IMR-90 (cell line): Measurements from ENCODE around the gene MARK4. TPM values are rescaled to one million over a fixed set of nuclear protein-coding genes. Genes with fewer than 3 reads are reported as not detected.

Experiments
- ATAC-seq: fragments of 200-7000 bp; cut with Tn5 transposase; 2 replicates; pipeline ENCODE4 v1.9.1; 2020; ENCODE audit warnings: low read depth, mild to moderate bottlenecking, moderate library complexity
- BruUV-seq: library from RNA; stranded (reverse); fragments of 400-500 nt; replicated peaks from 2 replicates; lab custom pipeline; 2021; lab: Mats Ljungman, UMichigan
- CTCF ChIA-PET: fragments of 300-600 bp; formaldehyde crosslinking; extraction: SDS; loops from one replicate; lab custom pipeline; 2021; ENCODE audit warnings: antibody characterized with exemption; lab: Yijun Ruan, JAX
- POLR2A ChIA-PET: fragments of 300-600 bp; sonication (Branson Sonifier 250); formaldehyde crosslinking; loops from one replicate; lab custom pipeline; 2022; ENCODE audit warnings: antibody characterized with exemption; ENCODE audit not compliant: unreplicated experiment; lab: Charles Lee
- DNase-seq: peaks from one replicate; pipeline ENCODE4 v3.0.0; 2013
- H2AFZ ChIP-seq: replicated peaks from 2 replicates; pipeline ENCODE3; 2013; ENCODE audit warnings: low read length, mild to moderate bottlenecking; ENCODE audit not compliant: poor library complexity
- H2AK5ac ChIP-seq: 2 replicates; pipeline ENCODE4 v1.6.1; 2013; ENCODE audit warnings: low read depth, low read length, inconsistent platforms
- H2AK9ac ChIP-seq: replicated peaks from 2 replicates; pipeline ENCODE3; 2013; ENCODE audit warnings: mild to moderate bottlenecking, low read depth, low read length, moderate library complexity; ENCODE audit not compliant: poor library complexity
- H2BK120ac ChIP-seq: 2 replicates; pipeline ENCODE4 v1.6.1; 2013; ENCODE audit warnings: low read depth, low read length, inconsistent platforms
- H2BK15ac ChIP-seq: 3 replicates; pipeline ENCODE4 v1.6.1; 2013; ENCODE audit warnings: low read depth, low read length, inconsistent platforms
- H2BK20ac ChIP-seq: 2 replicates; pipeline ENCODE4 v1.6.1; 2013; ENCODE audit warnings: low read depth, mild to moderate bottlenecking, inconsistent platforms, low read length, moderate library complexity
- H2BK5ac ChIP-seq: 2 replicates; pipeline ENCODE4 v1.6.1; 2013; ENCODE audit warnings: mild to moderate bottlenecking, low read depth, low read length, inconsistent platforms; ENCODE audit not compliant: poor library complexity, severe bottlenecking
- H3K14ac ChIP-seq: replicated peaks from 2 replicates; pipeline ENCODE4 v1.6.1; 2013; ENCODE audit warnings: low read depth, low read length, inconsistent platforms
- H3K18ac ChIP-seq: 2 replicates; pipeline ENCODE4 v1.6.1; 2013; ENCODE audit warnings: low read depth, low read length, control low read depth
- H3K23ac ChIP-seq: 2 replicates; pipeline ENCODE4 v1.6.1; 2013; ENCODE audit warnings: low read depth, low read length, inconsistent platforms
- H3K27ac ChIP-seq: 2 replicates; pipeline ENCODE4 v1.5.1; 2013; ENCODE audit warnings: mild to moderate bottlenecking, control low read depth, low read length; ENCODE audit not compliant: insufficient read depth
- H3K27me3 ChIP-seq: 2 replicates; pipeline ENCODE4 v1.6.1; 2013; ENCODE audit warnings: low read length; ENCODE audit not compliant: control insufficient read depth, insufficient read depth
- H3K36me3 ChIP-seq: 2 replicates; pipeline ENCODE4 v1.6.1; 2013; ENCODE audit warnings: low read length, mixed read lengths; ENCODE audit not compliant: control insufficient read depth, insufficient read depth
- H3K4ac ChIP-seq: 2 replicates; pipeline ENCODE4 v1.6.1; 2013; ENCODE audit warnings: low read depth, low read length, inconsistent platforms
- H3K4me1 ChIP-seq: 2 replicates; pipeline ENCODE4 v1.6.1; 2013; ENCODE audit warnings: low read length, mixed read lengths; ENCODE audit not compliant: control insufficient read depth, insufficient read depth
- H3K4me2 ChIP-seq: 2 replicates; pipeline ENCODE4 v1.6.1; 2013; ENCODE audit warnings: low read depth, mild to moderate bottlenecking, control low read depth, low read length, moderate library complexity
- H3K4me3 ChIP-seq: 2 replicates; pipeline ENCODE4 v1.5.1; 2013; ENCODE audit warnings: low read depth, mild to moderate bottlenecking, control low read depth, low read length, moderate library complexity; ENCODE audit not compliant: insufficient read depth
- H3K56ac ChIP-seq: 2 replicates; pipeline ENCODE4 v1.6.1; 2013; ENCODE audit warnings: low read length, inconsistent platforms; ENCODE audit not compliant: insufficient read depth; ENCODE audit errors: extremely low read depth
- H3K79me1 ChIP-seq, 2 experiments: 2 replicates each; pipeline ENCODE4 v1.6.1; 2013; ENCODE audit warnings: low read length in 2 of 2, inconsistent platforms in 1 of 2, low read depth in 1 of 2
- H3K9ac ChIP-seq: 2 replicates; pipeline ENCODE4 v1.6.1; 2013; ENCODE audit warnings: low read depth, low read length, control low read depth
- H3K9me1 ChIP-seq: 2 replicates; pipeline ENCODE4 v1.6.1; 2013; ENCODE audit warnings: low read length, inconsistent platforms; ENCODE audit not compliant: insufficient read depth
- H3K9me3 ChIP-seq: 2 replicates; pipeline ENCODE4 v1.6.1; 2013; ENCODE audit warnings: low read length; ENCODE audit not compliant: control insufficient read depth, insufficient read depth
- H4K20me1 ChIP-seq: 2 replicates; pipeline ENCODE4 v1.6.1; 2013; ENCODE audit warnings: low read length, inconsistent platforms; ENCODE audit not compliant: insufficient read depth
- H4K5ac ChIP-seq: 2 replicates; pipeline ENCODE4 v1.6.1; 2013; ENCODE audit warnings: mild to moderate bottlenecking, low read depth, low read length, control low read depth
- H4K8ac ChIP-seq, 2 experiments: 2 replicates each; pipeline ENCODE4 v1.6.1; 2013; ENCODE audit warnings: low read depth in 2 of 2, low read length in 2 of 2, control low read depth in 1 of 2, inconsistent platforms in 1 of 2
- H4K91ac ChIP-seq: 2 replicates; pipeline ENCODE4 v1.6.1; 2013; ENCODE audit warnings: low read depth, low read length, inconsistent platforms; ENCODE audit not compliant: insufficient read depth
- FOS ChIP-seq: fragments of 150-350 bp; IDR thresholded peaks from 2 replicates; pipeline ENCODE4 v1.6.1; 2016; ENCODE audit warnings: low read depth, low read length
- MXI1 ChIP-seq: IDR thresholded peaks from 2 replicates; pipeline ENCODE4 v1.6.1; 2012; ENCODE audit warnings: low read depth, mild to moderate bottlenecking, low read length, moderate library complexity, borderline replicate concordance
- RCOR1 ChIP-seq: IDR thresholded peaks from 2 replicates; pipeline ENCODE4 v1.6.1; 2012; ENCODE audit warnings: mild to moderate bottlenecking, low read length, improper control_type of control experiment; ENCODE audit not compliant: insufficient replicate concordance
- WGBS, 2 experiments: methylation state at CpG; one replicate each; pipeline versions ENCODE4 v1.1.5 to v1.1.7; 2013; ENCODE audit warnings: missing lambda C conversion rate in 2 of 2; ENCODE audit not compliant: insufficient read length in 1 of 2; ENCODE audit errors: extremely low coverage in 2 of 2; 5-methylcytosine and 5-hydroxymethylcytosine counted together
- dilution Hi-C: fragments of 300-500 bp; cut with HindIII; formaldehyde crosslinking; loops from one replicate; pipeline ENCODE4 v1.14.3; 2018; ENCODE audit warnings: low sequenced_read_pairs; ENCODE audit not compliant: unreplicated experiment
- in situ Hi-C: fragments of 300-500 bp; cut with MboI; formaldehyde crosslinking; loops from 3 replicates; pipeline ENCODE4 v1.14.3; 2019; ENCODE audit warnings: low sequenced_read_pairs, inconsistent platforms, mixed read lengths
- intact Hi-C: fragments of 100-400 bp; cut with micrococcal nuclease; formaldehyde crosslinking; loops from 2 replicates; pipeline ENCODE4 v1.10.0; 2022
- polyA plus RNA-seq, 3 experiments: library from polyadenylated mRNA; depleted of rRNA; stranded (reverse); fragments of >200 nt; gene quantifications; 2 replicates each; pipeline ENCODE4 v1.2.3, GENCODE V29; 2012; ENCODE audit warnings: low replicate concordance in 1 of 3
- total RNA-seq: library from RNA; depleted of rRNA; stranded (reverse); fragments of >200 nt; gene quantifications from 2 replicates; pipeline ENCODE4 v1.2.3, GENCODE V29; 2012

MARK4 gene
- total and polyA plus RNA-seq, 2 of the 4 experiments (the other 2 are of a cell fraction) = 11.3 to 20.7 TPM

- no peak overlapping the region for H3K27ac ChIP-seq
- no peaks in the 10 kb centered on the region for H3K4me1 ChIP-seq
- H2AK9ac ChIP-seq = peak overlapping the region; percentile 42
- peaks cover 8% of the 10 kb centered on the region for H4K20me1 ChIP-seq
- ChIA-PET CTCF (no interaction called here), POLR2A (no interaction called here)
- no peak overlapping the region for H3K4ac ChIP-seq
- no peak overlapping the region for H3K23ac ChIP-seq
- H3K14ac ChIP-seq = no peak overlapping the region
- no peak overlapping the region for H2BK20ac ChIP-seq
- intact Hi-C loops = no loop called here
- peaks cover 2% of the 10 kb centered on the region; the same call in 1 of the 2 replicates for H3K36me3 ChIP-seq
- in situ Hi-C loops = no loop called here
- TF ChIP-seq MXI1 = no peak
- TF ChIP-seq RCOR1 = no peak
- no peak for TF ChIP-seq FOS
- H2AK5ac ChIP-seq = no peak overlapping the region
- no peak overlapping the region for H2AFZ ChIP-seq
- no peak overlapping the region for H3K4me2 ChIP-seq
- peaks cover 19% of the 10 kb centered on the region for H3K27me3 ChIP-seq
- H4K8ac ChIP-seq = no peak overlapping the region
- no peaks in the 10 kb centered on the region for H3K79me1 ChIP-seq
- H3K4me3 ChIP-seq = no peak overlapping the region
- no peak overlapping the region for H4K5ac ChIP-seq
- H4K91ac ChIP-seq = no peak overlapping the region
- dilution Hi-C loops = no loop called here
- no peak overlapping the region for H2BK15ac ChIP-seq
- H2BK5ac ChIP-seq = no peak overlapping the region
- H3K18ac ChIP-seq = no peak overlapping the region
- DNase-seq (no peak), ATAC-seq (no peak)
- no peak overlapping the region for H3K9ac ChIP-seq
- no TSS peak for BruUV-seq
- no peak overlapping the region for H3K56ac ChIP-seq
- no peak overlapping the region for H2BK120ac ChIP-seq
- H3K9me3 ChIP-seq = no peaks in the 10 kb centered on the region
- WGBS, 2 experiments = 31% methylated on average over 7 of the region's 15 CpGs; no CpG with 5 or more reads in 1 of the 2 experiments
- H3K9me1 ChIP-seq = peaks cover 2% of the 10 kb centered on the region; the same call in 1 of the 2 replicates
Observed at GRCh38 chr19:45344621-45345505, 93.8 kb downstream of the MARK4 start.
